Measurements from ENCODE around the gene NME7.
A peak's percentile ranks its signal among the peaks of the same experiment; 100 is the strongest.

Gene NME7

DNA sequence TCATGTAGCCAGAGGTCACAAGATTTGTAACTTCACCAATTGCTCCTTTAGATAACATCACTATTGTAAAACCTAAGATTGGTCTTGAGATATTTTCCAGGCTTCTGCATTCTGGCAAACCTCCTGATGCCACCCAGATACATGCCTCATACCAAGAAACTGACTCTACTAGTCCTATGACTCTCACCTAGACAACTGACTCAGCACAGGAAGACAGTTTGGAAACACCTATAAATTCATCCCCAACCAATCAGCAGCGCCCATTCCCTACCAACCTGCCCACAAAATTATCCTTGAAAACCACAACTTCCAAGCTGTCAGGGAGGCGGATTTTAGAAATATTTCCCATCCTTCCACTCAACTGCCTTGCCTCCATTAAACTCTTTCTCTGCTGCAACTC, 2.6 kb downstream of the NME7 start:
- H2AFZ ChIP-seq (ENCODE audit: low read depth, low read length), result no peak overlapping the region
- no peaks in the 10 kb centered on the region for H4K20me1 ChIP-seq (ENCODE audit: insufficient read depth, low read length)
- H3K27ac ChIP-seq (ENCODE audit: low read length), result no peak overlapping the region
- H3K27me3 ChIP-seq (ENCODE audit: low read depth, low read length), result no peaks in the 10 kb centered on the region
- H3K79me2 ChIP-seq (ENCODE audit: low read length), result peaks cover 9% of the 10 kb centered on the region
- no peak overlapping the region for H3K4me3 ChIP-seq (ENCODE audit: low read length)
- H3K9me3 ChIP-seq (ENCODE audit: insufficient read depth, low read length), result peaks cover 4% of the 10 kb centered on the region; the same call in 1 of the 2 replicates
- peaks cover 43% of the 10 kb centered on the region for H3K4me1 ChIP-seq (ENCODE audit: low read length)
- H3K4me2 ChIP-seq (ENCODE audit: low read length), result no peak overlapping the region
- TF ChIP-seq EZH2phosphoT487 (IDR thresholded peaks at IDR 0.05; ENCODE audit: low read depth), result no peak
- TF ChIP-seq, protein P1, sequence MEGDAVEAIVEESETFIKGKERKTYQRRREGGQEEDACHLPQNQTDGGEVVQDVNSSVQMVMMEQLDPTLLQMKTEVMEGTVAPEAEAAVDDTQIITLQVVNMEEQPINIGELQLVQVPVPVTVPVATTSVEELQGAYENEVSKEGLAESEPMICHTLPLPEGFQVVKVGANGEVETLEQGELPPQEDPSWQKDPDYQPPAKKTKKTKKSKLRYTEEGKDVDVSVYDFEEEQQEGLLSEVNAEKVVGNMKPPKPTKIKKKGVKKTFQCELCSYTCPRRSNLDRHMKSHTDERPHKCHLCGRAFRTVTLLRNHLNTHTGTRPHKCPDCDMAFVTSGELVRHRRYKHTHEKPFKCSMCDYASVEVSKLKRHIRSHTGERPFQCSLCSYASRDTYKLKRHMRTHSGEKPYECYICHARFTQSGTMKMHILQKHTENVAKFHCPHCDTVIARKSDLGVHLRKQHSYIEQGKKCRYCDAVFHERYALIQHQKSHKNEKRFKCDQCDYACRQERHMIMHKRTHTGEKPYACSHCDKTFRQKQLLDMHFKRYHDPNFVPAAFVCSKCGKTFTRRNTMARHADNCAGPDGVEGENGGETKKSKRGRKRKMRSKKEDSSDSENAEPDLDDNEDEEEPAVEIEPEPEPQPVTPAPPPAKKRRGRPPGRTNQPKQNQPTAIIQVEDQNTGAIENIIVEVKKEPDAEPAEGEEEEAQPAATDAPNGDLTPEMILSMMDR (IDR thresholded peaks at IDR 0.05; ENCODE audit: low read depth, low read length), result no peak
- peaks cover 14% of the 10 kb centered on the region for H3K36me3 ChIP-seq (replicated peaks; ENCODE audit: low read depth, low read length)
- H3K9ac ChIP-seq (ENCODE audit: low read length), result no peak overlapping the region

DNA sequence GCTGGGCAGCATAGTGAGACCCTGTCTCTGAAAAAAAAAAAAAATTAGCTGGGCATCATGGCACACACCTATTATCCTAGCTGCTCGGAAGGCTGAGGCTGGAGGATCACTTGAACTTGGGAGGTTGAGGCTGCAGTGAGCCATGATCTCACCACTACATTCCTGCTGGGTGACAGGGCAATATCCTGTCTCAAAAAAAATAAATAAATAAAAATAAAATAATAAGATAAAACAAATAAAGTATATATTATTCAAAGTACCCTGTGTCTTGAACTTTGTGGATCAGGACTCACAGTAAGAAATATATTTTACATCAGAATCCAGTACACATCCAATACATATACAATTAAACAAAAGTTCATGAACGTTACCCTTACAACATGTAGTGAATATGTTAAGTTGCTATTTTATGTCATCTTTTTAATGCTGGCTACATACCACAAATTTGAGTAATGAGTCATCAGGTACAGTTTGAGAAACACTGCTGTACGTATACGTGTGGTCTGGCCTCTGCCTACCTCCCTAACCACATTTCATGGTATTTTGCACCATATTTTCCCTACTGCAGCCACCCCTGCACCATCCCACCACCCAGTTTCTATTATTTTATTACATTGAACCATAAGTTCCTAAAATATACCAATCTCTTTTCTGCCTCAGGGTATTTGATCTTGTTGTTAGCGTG, 4.4 kb downstream of the NME7 start:
- no peak for TF ChIP-seq EZH2phosphoT487 (IDR thresholded peaks at IDR 0.05; ENCODE audit: low read depth)
- TF ChIP-seq, protein P1 (IDR thresholded peaks at IDR 0.05; ENCODE audit: low read depth, low read length), result no peak
- H2AFZ ChIP-seq (ENCODE audit: low read depth, low read length), result no peak overlapping the region
- H3K4me3 ChIP-seq (ENCODE audit: low read length), result no peak overlapping the region
- peaks cover 14% of the 10 kb centered on the region for H3K36me3 ChIP-seq (replicated peaks; ENCODE audit: low read depth, low read length)
- peaks cover 32% of the 10 kb centered on the region for H3K4me1 ChIP-seq (ENCODE audit: low read length)
- no peak overlapping the region for H3K9ac ChIP-seq (ENCODE audit: low read length)
- H4K20me1 ChIP-seq (ENCODE audit: insufficient read depth, low read length), result no peaks in the 10 kb centered on the region
- no peaks in the 10 kb centered on the region for H3K27me3 ChIP-seq (ENCODE audit: low read depth, low read length)
- H3K9me3 ChIP-seq (ENCODE audit: insufficient read depth, low read length), result peaks cover 4% of the 10 kb centered on the region; the same call in 1 of the 2 replicates
- H3K27ac ChIP-seq (ENCODE audit: low read length), result no peak overlapping the region
- no peaks in the 10 kb centered on the region for H3K79me2 ChIP-seq (ENCODE audit: low read length)
- H3K4me2 ChIP-seq (ENCODE audit: low read length), result peak overlapping the region; percentile 52

DNA sequence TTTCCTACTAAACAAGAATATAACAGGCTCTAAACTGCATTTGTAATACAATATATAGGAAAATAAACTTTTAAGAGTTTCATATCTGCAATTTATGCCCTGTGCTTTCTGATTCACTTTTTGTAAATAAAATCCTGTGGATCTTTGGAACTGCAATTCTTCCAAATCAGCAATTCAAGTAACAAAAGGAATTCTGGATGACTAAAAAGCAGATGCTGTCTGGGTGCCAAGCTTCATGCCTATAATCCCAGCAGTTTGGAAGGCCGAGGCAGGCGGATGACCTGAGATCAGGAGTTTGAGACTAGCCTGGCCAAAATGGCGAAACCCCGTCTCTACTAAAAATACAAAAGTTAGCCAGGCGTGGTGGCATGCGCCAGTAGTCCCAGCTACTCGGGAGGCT, 6.3 kb downstream of the NME7 start:
- no peaks in the 10 kb centered on the region for H3K27me3 ChIP-seq (ENCODE audit: low read depth, low read length)
- peaks cover 4% of the 10 kb centered on the region; the same call in 1 of the 2 replicates for H3K9me3 ChIP-seq (ENCODE audit: insufficient read depth, low read length)
- no peak overlapping the region for H2AFZ ChIP-seq (ENCODE audit: low read depth, low read length)
- H3K79me2 ChIP-seq (ENCODE audit: low read length), result no peaks in the 10 kb centered on the region
- H3K4me2 ChIP-seq (ENCODE audit: low read length), result peak overlapping the region; percentile 13
- H3K27ac ChIP-seq (ENCODE audit: low read length), result no peak overlapping the region
- H3K9ac ChIP-seq (ENCODE audit: low read length), result no peak overlapping the region
- no peaks in the 10 kb centered on the region for H4K20me1 ChIP-seq (ENCODE audit: insufficient read depth, low read length)
- peaks cover 14% of the 10 kb centered on the region for H3K36me3 ChIP-seq (replicated peaks; ENCODE audit: low read depth, low read length)
- TF ChIP-seq EZH2phosphoT487 (IDR thresholded peaks at IDR 0.05; ENCODE audit: low read depth), result no peak
- TF ChIP-seq, protein P1 (IDR thresholded peaks at IDR 0.05; ENCODE audit: low read depth, low read length), result no peak
- H3K4me1 ChIP-seq (ENCODE audit: low read length), result peaks cover 26% of the 10 kb centered on the region
- H3K4me3 ChIP-seq (ENCODE audit: low read length), result peak overlapping the region; percentile 20

DNA sequence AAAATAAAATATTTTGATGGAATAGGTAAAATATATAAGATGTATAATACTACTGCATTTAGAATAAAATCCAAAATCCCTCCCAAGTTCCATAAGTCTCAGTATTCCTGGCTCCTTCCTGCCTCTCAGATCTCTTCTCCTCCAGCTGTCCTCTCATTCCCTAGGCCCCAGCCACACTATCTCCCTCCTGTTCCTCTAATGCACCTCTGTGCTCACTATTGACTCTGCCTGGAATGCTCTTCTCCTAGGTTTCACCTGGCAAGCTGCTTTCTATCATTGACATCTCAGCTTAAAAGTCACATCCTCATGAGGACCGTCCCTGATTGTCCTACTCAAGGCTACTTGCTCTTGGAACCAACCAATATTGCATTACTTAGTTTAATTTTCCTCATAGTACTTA, 7.2 kb downstream of the NME7 start:
- Histone ChIP-seq H3K4me3 (ENCODE audit: low read length) (no peak overlapping the region), H4K20me1 (ENCODE audit: insufficient read depth, low read length) (no peaks in the 10 kb centered on the region), H3K79me2 (ENCODE audit: low read length) (no peaks in the 10 kb centered on the region), H3K4me2 (ENCODE audit: low read length) (no peak overlapping the region), H3K27ac (ENCODE audit: low read length) (no peak overlapping the region), H2AFZ (ENCODE audit: low read depth, low read length) (no peak overlapping the region), H3K9ac (ENCODE audit: low read length) (no peak overlapping the region), H3K9me3 (ENCODE audit: insufficient read depth, low read length) (peaks cover 4% of the 10 kb centered on the region; the same call in 1 of the 2 replicates), H3K27me3 (ENCODE audit: low read depth, low read length) (no peaks in the 10 kb centered on the region), H3K36me3 (replicated peaks; ENCODE audit: low read depth, low read length) (peaks cover 12% of the 10 kb centered on the region), H3K4me1 (ENCODE audit: low read length) (peaks cover 26% of the 10 kb centered on the region)
- no peak for TF ChIP-seq EZH2phosphoT487 (IDR thresholded peaks at IDR 0.05; ENCODE audit: low read depth)
- TF ChIP-seq, protein P1 (IDR thresholded peaks at IDR 0.05; ENCODE audit: low read depth, low read length), result no peak

All from OCI-LY3 (cell line).